HG02798 (cell line): ENCODE measurements around the gene APOL6.

ENCODE experiments used
- ATAC-seq: cut with Tn5 transposase; IDR thresholded peaks from one replicate; pipeline ENCODE4 v1.9.1; 2021; ENCODE audit warnings: mild to moderate bottlenecking; ENCODE audit not compliant: unreplicated experiment, poor library complexity

APOL6 gene

DNA sequence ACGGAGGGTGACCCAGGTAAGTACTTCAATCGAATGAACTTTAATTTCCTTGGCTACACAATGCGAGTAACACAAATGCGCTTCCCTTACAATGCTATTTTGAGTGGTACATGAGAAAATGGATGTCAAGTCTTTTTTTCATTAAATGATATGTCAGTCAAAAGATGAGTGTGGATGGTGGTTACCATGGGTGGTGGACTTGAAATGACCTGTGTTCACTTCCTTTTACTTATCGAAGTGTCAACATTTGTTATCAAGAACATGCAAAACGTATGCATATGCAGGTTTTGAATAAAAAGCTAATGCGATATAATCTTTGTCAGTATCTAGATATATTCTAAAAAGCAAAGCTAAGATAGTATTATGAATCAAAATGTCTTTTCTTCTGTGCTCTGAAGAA, 60.7 kb downstream of the APOL6 start:
- no peak for ATAC-seq

DNA sequence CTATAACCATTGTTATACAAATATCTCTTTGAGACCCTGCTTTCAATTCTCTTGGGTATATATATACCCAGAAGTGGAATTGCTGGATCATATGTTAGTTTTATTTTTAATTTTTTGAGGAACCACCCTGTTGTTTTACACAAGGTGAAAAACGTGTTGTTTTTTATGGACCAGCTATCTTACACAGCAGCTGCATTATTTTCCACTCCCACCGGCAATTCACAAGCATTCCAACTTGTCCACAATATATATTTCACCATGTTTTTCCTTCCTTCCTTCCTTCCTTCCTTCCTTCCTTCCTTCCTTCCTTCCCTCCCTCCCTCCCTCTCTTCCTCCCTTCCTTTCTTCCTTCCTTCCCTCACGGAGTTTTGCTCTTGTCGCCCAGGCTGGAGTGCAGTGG, 63.1 kb downstream of the APOL6 start:
- ATAC-seq: no peak

DNA sequence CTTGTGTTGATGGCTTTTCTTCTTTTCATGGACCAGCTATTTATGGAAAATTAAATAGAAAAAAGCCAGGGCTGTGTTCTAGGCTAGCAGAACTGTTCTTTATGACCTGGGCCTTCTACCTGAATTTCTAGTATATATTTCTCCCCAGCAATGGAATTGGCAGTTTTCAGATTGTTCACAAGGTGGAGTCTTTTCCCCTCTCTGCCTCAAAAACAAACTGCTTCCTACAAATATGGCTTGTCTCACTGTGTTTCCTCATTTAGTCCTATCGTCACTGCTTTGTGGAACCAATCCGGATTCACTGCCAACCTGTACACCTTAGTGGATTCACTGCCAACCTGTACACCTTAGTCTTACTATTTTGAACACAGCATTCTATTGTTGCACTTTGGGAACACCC, 64.4 kb downstream of the APOL6 start:
- ATAC-seq: no peak

DNA sequence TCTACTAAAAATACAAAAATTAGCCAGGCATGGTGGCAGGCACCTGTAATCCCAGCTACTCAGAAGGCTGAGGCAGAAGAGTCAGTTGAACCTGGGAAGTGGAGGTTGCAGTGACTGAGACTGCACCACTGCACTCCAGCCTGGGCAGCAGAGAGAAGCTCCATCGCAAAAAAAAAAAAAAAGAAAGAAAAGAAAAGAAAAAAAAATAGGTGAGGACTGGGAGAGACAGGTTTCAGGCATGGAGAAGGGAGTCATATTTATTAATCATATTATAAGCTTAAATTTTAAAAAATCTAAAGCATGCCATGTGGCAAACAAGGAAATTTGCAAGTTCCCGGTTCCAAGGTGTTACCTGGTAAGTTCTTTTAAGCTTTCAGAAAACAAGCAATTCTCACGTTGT, 69.3 kb downstream of the APOL6 start, which contains the start of gene APOL5:
APOL5 (plus strand) TSS at position 301 of the 400 bp plus-strand sequence; CDS start at position 301, 0 bp downstream.
- no peak for ATAC-seq
